OCI-LY1 (cell line): ENCODE results near the gene EVC2.

Source experiments
- CTCF ChIP-seq: fragments of 200-600 bp; sonication (generic), shearing (Covaris generic); IDR thresholded peaks from 2 replicates; pipeline ENCODE4 v1.5.1; 2017; ENCODE audit warnings: mild to moderate bottlenecking, antibody characterized with exemption, low read length, moderate library complexity, mixed read lengths
- EZH2 ChIP-seq: fragments of 200-600 bp; sonication (generic), shearing (Covaris generic); IDR thresholded peaks from 2 replicates; pipeline ENCODE4 v1.8.0; 2017; ENCODE audit warnings: borderline replicate concordance, mixed run types, mild to moderate bottlenecking, antibody characterized with exemption, low read length, moderate library complexity, mixed read lengths

DNA sequence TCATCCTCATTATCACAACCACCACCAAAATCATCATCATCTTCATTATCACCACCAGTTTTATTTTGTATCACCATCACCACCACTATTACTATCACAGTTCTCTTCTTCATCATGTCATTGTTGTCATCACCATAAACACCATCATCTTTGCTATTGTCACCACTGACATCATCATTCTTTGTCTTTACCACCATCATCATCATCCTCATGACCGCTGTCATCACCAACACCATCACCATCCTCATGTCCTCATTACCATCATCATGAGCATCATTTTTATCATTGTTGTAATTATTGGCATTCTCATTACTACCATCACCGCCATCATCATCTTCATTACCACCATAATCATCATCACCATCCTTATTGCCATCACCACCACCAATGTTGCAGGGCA is 34.0 kb upstream of the EVC2 start:
- TF ChIP-seq CTCF (no peak), EZH2 (no peak)
